GM12874 (cell line): Measurements from ENCODE around the gene TRNAU1AP.

Experiments used
- TF ChIP-seq, protein P1 (sequence below): IDR thresholded peaks from 2 replicates; pipeline ENCODE4 v1.5.1; 2011; ENCODE audit warnings: low read depth, mild to moderate bottlenecking, control low read depth, low read length, moderate library complexity; ENCODE audit not compliant: insufficient read depth

Gene TRNAU1AP

DNA sequence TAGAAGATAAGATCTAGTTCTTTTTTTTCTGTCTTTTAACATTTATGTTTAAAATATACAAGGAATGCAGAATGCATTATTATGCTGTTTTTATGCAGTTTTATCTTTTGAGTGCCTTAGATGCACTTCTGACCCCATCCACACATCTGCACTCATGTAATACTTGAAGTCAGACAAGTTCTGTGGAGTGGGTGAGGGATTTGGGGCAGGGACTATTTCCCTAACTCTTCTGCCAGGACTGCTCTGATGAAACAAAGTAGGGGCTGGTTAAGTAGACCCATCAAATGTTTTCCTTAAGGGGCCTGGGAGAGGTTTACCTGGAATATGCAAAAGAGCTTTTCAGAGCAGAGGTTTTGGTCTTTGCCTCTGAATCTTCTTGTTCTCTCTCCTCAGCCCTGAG lies 11.4 kb downstream of the TRNAU1AP start:
- TF ChIP-seq, protein P1, sequence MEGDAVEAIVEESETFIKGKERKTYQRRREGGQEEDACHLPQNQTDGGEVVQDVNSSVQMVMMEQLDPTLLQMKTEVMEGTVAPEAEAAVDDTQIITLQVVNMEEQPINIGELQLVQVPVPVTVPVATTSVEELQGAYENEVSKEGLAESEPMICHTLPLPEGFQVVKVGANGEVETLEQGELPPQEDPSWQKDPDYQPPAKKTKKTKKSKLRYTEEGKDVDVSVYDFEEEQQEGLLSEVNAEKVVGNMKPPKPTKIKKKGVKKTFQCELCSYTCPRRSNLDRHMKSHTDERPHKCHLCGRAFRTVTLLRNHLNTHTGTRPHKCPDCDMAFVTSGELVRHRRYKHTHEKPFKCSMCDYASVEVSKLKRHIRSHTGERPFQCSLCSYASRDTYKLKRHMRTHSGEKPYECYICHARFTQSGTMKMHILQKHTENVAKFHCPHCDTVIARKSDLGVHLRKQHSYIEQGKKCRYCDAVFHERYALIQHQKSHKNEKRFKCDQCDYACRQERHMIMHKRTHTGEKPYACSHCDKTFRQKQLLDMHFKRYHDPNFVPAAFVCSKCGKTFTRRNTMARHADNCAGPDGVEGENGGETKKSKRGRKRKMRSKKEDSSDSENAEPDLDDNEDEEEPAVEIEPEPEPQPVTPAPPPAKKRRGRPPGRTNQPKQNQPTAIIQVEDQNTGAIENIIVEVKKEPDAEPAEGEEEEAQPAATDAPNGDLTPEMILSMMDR, result no peak

DNA sequence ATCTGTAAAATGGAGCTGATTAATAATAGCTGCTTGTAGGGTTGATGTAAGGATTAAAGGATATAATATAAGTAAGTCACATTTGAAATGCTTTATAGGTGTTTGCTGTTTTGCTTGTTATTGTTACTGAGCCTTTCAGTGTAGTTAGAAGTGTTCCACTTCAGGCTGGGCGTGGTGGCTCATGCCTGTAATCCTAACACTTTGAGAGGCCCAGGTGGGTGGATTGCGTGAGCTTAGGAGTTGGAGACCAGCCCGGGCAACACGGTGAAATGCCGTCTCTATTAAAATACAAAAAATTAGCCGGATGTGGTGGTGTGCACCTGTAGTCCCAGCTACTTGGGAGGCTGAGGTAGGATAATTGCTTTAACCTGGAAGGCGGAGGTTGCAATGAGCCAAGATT lies 12.2 kb downstream of the TRNAU1AP start:
- TF ChIP-seq, protein P1, result no peak

DNA sequence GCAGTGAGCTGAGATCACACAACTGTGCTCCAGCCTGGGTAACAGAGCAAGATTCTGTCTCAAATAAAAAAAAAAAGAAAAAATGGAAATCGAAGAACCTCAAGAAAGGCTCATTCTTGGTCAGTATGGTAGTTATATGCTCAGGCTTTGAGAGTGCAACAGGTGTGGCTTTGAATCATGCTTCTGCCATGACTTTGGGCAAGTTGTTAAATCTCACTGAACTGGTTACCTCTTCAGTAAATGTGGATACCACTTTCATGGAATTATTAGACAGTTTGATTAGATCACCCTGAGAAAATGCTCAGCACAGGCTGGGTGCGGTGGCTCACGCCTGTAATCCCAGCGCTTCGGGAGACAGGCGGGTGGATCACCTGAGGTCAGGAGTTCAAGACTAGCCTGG lies 12.8 kb downstream of the TRNAU1AP start:
- TF ChIP-seq, protein P1, result no peak

DNA sequence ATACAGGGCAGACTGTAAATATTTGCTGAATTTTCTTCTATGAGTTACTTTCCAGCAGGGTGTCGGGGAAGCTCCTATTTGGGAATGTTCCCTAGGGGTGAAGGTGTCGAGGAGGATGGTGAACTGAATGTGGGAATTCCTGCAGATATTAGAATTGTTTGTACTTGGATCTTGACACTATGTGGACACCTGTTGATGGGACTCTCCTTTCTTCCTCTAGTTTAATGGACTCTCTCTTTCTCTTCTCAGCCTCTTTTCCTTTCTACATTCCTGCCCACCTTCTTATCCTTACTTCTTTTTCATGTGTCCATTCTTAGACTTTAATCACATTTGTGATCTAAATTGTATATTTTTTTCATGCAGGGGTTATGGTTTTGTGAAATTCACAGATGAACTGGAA lies 14.0 kb downstream of the TRNAU1AP start:
- TF ChIP-seq, protein P1, result no peak

DNA sequence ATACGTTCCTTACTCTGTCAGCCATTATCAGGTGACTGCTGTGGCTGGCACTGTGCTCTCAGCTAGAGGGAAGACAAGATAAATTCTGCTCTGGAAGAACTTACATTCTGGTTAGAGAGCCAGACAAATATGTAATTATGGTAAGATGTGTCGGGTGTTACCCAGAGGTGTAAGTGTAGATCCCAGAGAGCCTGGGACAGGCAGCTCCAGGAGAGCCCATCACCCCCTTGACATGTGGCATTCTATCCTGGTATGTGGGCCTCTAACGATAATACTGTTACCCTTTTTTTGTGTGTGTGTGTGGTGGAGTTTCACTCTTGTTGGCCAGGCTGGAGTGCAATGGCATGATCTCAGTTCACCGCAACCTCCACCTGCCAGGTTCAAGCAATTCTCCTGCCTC lies 19.0 kb downstream of the TRNAU1AP start:
- TF ChIP-seq, protein P1, result no peak

DNA sequence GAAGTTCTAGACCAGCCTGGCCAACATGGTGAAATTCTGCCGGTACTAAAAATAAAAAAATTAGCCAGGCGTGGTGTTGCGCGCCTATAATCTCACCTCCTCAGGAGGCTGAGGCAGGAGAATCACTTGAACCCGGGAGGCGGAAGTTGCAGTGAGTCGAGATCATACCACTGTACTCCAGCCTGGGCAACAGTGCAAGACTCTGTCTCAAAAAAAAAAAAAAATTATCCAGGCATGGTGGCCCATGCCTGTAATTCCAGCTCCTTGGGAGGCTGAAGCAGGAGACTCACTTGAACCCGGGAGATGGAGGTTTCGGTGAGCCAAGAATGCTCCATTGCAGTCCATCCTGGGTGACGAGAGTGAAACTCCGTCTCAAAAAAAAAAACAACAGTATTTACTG lies 20.7 kb downstream of the TRNAU1AP start:
- TF ChIP-seq, protein P1, result no peak

DNA sequence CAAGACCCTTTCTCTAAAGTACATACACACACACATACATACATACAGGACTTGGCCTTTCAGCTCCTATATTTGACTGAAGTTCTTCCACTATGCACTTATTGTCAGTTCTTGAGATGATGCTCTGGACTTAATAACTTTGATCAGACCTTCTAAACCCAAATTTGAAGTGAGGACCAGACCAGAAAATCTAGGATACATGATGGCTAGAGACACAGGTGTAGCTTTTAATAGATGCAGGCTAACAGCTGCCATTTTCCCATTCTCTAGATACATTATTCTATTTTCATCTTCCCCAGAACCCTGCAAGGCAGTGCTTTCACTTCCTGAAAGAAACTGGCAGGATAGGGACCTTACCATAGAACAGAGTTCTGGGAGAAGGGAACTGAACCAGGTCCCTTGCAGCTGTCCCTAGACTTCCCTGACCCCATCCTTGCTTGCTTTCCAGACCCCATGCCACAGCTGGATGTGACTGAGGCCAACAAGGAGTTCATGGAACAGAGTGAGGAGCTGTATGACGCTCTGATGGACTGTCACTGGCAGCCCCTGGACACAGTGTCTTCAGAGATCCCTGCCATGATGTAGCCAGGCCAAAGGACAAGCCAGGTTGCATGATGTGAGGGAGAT lies 24.3 kb downstream of the TRNAU1AP start:
- TF ChIP-seq, protein P1, result no peak
